OCI-LY1 (cell line): ENCODE measurements around the gene MMP24OS.

Experiments
- EZH2 ChIP-seq: fragments of 200-600 bp; sonication (generic), shearing (Covaris generic); IDR thresholded peaks from 2 replicates; pipeline ENCODE4 v1.8.0; 2017; ENCODE audit warnings: borderline replicate concordance, mixed run types, mild to moderate bottlenecking, antibody characterized with exemption, low read length, moderate library complexity, mixed read lengths
- TF ChIP-seq, protein P1 (sequence below): fragments of 200-600 bp; sonication (generic), shearing (Covaris generic); IDR thresholded peaks from 2 replicates; pipeline ENCODE4 v1.5.1; 2017; ENCODE audit warnings: mild to moderate bottlenecking, antibody characterized with exemption, low read length, moderate library complexity, mixed read lengths

DNA sequence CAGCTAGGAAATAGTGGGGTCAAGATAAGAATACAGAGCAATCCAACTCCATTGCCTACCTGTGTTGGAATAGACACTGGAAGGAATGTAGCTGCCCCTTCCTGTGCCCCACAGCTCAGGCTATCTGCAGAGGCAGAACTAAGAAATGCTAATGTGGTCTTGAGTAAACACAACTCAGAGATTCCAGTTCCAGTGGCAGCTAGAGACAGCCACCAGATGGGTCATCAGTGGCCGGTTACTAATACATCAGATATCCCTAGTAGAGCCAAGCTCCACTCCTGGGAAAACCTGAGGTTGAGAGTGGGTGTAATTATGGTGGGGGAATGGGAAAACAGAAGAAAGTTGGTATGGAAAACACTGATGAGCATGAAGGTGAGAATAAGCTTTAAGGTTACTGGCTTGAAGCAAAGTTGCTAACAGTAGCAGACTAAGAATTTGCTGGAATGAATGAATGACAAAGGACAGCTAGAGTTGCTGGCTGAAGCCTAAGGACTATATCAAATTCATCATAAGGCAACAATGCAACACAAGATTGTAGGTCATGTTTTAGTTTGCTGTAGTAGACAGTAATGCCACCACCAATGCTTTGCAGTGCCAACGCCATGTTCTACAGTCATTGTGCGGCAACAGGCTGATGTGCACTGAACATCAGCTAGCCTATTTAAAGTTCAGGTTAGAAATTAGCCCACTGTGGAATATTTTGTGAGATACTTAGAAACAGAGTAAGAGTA lies 42.6 kb upstream of the MMP24OS start:
- TF ChIP-seq, protein P1, sequence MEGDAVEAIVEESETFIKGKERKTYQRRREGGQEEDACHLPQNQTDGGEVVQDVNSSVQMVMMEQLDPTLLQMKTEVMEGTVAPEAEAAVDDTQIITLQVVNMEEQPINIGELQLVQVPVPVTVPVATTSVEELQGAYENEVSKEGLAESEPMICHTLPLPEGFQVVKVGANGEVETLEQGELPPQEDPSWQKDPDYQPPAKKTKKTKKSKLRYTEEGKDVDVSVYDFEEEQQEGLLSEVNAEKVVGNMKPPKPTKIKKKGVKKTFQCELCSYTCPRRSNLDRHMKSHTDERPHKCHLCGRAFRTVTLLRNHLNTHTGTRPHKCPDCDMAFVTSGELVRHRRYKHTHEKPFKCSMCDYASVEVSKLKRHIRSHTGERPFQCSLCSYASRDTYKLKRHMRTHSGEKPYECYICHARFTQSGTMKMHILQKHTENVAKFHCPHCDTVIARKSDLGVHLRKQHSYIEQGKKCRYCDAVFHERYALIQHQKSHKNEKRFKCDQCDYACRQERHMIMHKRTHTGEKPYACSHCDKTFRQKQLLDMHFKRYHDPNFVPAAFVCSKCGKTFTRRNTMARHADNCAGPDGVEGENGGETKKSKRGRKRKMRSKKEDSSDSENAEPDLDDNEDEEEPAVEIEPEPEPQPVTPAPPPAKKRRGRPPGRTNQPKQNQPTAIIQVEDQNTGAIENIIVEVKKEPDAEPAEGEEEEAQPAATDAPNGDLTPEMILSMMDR: no peak
- TF ChIP-seq EZH2: no peak
